Ascending aorta (tissue), 2 donors: ENCODE results near the gene FAT2. TPM values are rescaled to one million over a fixed set of nuclear protein-coding genes. Genes with fewer than 3 reads are reported as not detected.
A peak's percentile ranks its signal among the peaks of the same experiment; 100 is the strongest.

Experiments used
- DNase-seq, 2 donors: peaks; one replicate each; pipeline ENCODE4 v3.0.0-alpha.2; 2019; ENCODE audit warnings: low spot score in 2 of 2
- H3K27ac ChIP-seq, 2 donors: fragments of 200-600 bp; sonication (generic); one replicate each; pipeline ENCODE4 v1.5.1; 2016 to 2017; ENCODE audit warnings: mild to moderate bottlenecking in 1 of 2
- H3K27me3 ChIP-seq: fragments of 200-600 bp; sonication (generic); one replicate; pipeline ENCODE4 v1.5.1; 2017
- H3K36me3 ChIP-seq, 2 donors: fragments of 200-600 bp; sonication (generic); one replicate each; pipeline ENCODE4 v1.5.1; 2016
- H3K4me1 ChIP-seq, 2 donors: fragments of 200-600 bp; sonication (generic); one replicate each; pipeline ENCODE4 v1.5.1; 2016 to 2017; ENCODE audit warnings: mild to moderate bottlenecking in 1 of 2
- H3K4me3 ChIP-seq, 2 donors: fragments of 200-600 bp; sonication (generic); one replicate each; pipeline ENCODE4 v1.5.1; 2016 to 2017; ENCODE audit warnings: mild to moderate bottlenecking in 1 of 2
- H3K9me3 ChIP-seq, 2 donors: fragments of 200-600 bp; sonication (generic); one replicate each; pipeline ENCODE4 v1.5.1; 2016
- intact Hi-C: fragments of 100-400 bp; cut with DNase I; formaldehyde crosslinking; loops from one replicate; pipeline ENCODE4 v1.15.1; 2023
- total RNA-seq: library from RNA; depleted of rRNA; stranded (reverse); fragments of >200 nt; gene quantifications from one replicate; pipeline ENCODE4 v1.1.0, GENCODE V29; 2016
- TF ChIP-seq, protein P1 (sequence below), 3 experiments: fragments of 200-600 bp in 2 of 3; fragments of 450-650 bp in 1 of 3; sonication (generic) in 2 of 3; IDR thresholded peaks; one replicate each; pipeline ENCODE4 v1.5.1; 2016 to 2019; ENCODE audit warnings: antibody characterized with exemption in 3 of 3, mild to moderate bottlenecking in 1 of 3, moderate library complexity in 1 of 3

The FAT2 gene
- total RNA-seq, 1 donor from 2014 or later, result not detected

DNA sequence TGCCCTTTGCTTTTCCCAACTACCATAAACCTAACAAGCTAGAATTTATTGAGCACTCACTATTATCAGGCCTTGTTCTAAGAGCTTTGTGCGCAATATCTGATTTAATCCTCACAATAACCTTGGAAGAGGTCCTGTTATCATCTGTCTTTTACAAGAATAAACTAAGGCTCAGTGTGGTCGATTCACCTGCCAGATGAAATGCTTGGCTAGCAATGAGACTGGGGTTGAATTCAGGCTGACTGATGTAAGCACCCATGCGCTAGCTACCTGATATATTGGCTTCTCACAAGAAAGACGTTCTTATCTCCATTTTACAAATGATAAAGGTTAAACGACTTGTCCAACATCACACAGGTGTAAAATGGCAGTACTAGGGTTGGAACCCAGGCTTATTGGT, 37.4 kb downstream of the FAT2 start:
- Histone ChIP-seq H3K36me3 (no peaks in the 10 kb centered on the region), H3K9me3 (no peaks in the 10 kb centered on the region), H3K27me3 (no peaks in the 10 kb centered on the region), H3K27ac (no peak overlapping the region), H3K4me1 (no peaks in the 10 kb centered on the region), H3K4me3 (no peak overlapping the region)
- no peak for DNase-seq
- TF ChIP-seq, protein P1, sequence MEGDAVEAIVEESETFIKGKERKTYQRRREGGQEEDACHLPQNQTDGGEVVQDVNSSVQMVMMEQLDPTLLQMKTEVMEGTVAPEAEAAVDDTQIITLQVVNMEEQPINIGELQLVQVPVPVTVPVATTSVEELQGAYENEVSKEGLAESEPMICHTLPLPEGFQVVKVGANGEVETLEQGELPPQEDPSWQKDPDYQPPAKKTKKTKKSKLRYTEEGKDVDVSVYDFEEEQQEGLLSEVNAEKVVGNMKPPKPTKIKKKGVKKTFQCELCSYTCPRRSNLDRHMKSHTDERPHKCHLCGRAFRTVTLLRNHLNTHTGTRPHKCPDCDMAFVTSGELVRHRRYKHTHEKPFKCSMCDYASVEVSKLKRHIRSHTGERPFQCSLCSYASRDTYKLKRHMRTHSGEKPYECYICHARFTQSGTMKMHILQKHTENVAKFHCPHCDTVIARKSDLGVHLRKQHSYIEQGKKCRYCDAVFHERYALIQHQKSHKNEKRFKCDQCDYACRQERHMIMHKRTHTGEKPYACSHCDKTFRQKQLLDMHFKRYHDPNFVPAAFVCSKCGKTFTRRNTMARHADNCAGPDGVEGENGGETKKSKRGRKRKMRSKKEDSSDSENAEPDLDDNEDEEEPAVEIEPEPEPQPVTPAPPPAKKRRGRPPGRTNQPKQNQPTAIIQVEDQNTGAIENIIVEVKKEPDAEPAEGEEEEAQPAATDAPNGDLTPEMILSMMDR (IDR thresholded peaks at IDR 0.05), result no peak
- intact Hi-C loops, result no loop called here

DNA sequence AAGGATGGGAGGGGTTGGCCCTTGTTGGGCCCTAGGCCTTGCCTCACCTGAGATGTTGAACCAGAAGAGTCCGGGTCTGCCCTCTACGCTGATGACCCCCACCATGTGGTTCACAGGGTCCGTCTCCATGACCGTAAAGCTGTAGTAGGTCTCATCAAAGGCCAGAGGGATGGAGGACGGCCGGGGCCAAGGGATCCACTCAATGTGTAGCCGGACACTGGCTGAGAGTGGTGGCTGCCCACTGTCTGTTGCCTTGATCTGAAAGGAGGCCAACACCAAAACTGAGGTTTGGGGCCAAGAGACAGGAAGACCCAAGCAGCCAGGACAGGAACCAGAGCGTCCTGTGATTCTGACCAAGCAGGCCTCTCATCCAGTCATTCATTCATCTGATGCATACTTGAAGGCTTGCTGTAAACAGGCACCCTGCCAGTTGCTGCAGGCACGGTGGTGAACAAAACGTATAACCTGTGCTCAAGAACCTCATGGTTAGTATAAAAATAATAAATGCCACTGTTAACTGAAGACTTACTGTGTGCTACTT, 37.9 kb downstream of the FAT2 start:
- Histone ChIP-seq H3K36me3 (no peaks in the 10 kb centered on the region), H3K4me3 (no peak overlapping the region), H3K27ac (no peak overlapping the region), H3K4me1 (no peaks in the 10 kb centered on the region), H3K9me3 (no peaks in the 10 kb centered on the region), H3K27me3 (no peaks in the 10 kb centered on the region)
- peak in 1 of 2 donors; percentile 42 for DNase-seq
- intact Hi-C loops, result no loop called here
- TF ChIP-seq, protein P1 (IDR thresholded peaks at IDR 0.05), result no peak

DNA sequence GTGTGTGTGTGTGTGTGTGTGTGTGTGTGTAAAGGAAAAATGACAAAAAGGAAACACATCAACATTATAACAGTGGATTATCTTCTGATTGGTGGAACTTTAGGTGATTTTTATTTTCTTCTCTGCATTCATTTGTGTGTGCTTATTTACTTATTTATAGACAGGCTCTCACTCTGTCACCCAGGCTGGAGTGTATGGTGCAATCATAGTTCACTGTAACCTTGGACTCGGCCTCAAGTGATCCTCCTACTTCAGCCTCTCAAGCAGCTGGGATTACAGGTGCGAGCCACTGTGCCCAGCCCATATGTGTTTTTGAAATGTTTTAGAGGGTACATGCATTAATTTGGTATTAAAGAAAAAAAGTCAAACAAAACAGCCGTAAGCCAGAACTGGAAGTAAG, 39.1 kb downstream of the FAT2 start:
- Histone ChIP-seq H3K4me1 (no peaks in the 10 kb centered on the region), H3K9me3 (no peaks in the 10 kb centered on the region), H3K27me3 (no peaks in the 10 kb centered on the region), H3K36me3 (no peaks in the 10 kb centered on the region), H3K27ac (no peak overlapping the region), H3K4me3 (no peak overlapping the region)
- intact Hi-C loops, result no loop called here
- TF ChIP-seq, protein P1 (IDR thresholded peaks at IDR 0.05), result no peak
- no peak for DNase-seq

DNA sequence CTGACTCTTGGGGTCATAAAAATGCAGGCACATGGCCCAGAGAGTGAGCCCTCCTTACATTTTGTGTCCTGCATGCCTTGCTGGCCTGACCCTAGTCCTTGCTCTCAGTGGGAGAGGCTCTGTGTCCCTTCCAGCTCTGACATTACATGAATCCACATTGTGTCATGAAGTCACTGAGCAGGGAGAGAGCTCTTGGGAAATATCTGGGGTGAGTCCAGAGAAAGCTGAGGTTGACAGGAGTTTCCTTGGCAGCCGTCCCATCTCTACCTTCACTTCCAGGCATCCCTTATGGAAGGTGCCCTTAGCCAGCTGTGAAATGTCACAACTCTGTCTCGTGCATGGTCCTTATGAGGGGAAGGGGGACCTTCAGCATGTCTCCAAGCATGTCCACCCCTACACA, 41.0 kb downstream of the FAT2 start:
- Histone ChIP-seq H3K27ac (no peak overlapping the region), H3K4me3 (no peak overlapping the region), H3K36me3 (no peaks in the 10 kb centered on the region), H3K27me3 (no peaks in the 10 kb centered on the region), H3K9me3 (no peaks in the 10 kb centered on the region), H3K4me1 (no peaks in the 10 kb centered on the region)
- TF ChIP-seq, protein P1 (IDR thresholded peaks at IDR 0.05), result no peak
- DNase-seq, result peak in 1 of 2 donors; percentile 35
- intact Hi-C loops, result no loop called here

GRCh38 chr5:151549713-151550112, 41.4 kb downstream of the FAT2 start:
- DNase-seq, result peak in 1 of 2 donors; percentile 21
- intact Hi-C loops, result no loop called here
- Histone ChIP-seq H3K4me3 (no peak overlapping the region), H3K27me3 (no peaks in the 10 kb centered on the region), H3K9me3 (no peaks in the 10 kb centered on the region), H3K27ac (no peak overlapping the region), H3K36me3 (no peaks in the 10 kb centered on the region), H3K4me1 (no peaks in the 10 kb centered on the region)
- TF ChIP-seq, protein P1 (IDR thresholded peaks at IDR 0.05), result no peak

- H3K36me3 ChIP-seq, result no peaks in the 10 kb centered on the region
- intact Hi-C loops, result no loop called here
- no peaks in the 10 kb centered on the region for H3K27me3 ChIP-seq
- no peak for DNase-seq
- no peak overlapping the region for H3K4me3 ChIP-seq
- no peak overlapping the region for H3K27ac ChIP-seq
- H3K9me3 ChIP-seq, result no peaks in the 10 kb centered on the region
- TF ChIP-seq, protein P1 (IDR thresholded peaks at IDR 0.05), result no peak
- H3K4me1 ChIP-seq, result no peaks in the 10 kb centered on the region
Measured at GRCh38 chr5:151547364-151547763, 43.8 kb downstream of the FAT2 start.
